ENCODE measurements around the gene IFRD2. TPM values are rescaled to one million over a fixed set of nuclear protein-coding genes. Genes with fewer than 3 reads are reported as not detected.

The IFRD2 gene
- total and polyA plus RNA-seq, 9 of the 15 experiments (the other 6 are each of a cell fraction or from before 2014, with no cell fraction given), result 30.5 to 115 (median 52.8) TPM

DNA sequence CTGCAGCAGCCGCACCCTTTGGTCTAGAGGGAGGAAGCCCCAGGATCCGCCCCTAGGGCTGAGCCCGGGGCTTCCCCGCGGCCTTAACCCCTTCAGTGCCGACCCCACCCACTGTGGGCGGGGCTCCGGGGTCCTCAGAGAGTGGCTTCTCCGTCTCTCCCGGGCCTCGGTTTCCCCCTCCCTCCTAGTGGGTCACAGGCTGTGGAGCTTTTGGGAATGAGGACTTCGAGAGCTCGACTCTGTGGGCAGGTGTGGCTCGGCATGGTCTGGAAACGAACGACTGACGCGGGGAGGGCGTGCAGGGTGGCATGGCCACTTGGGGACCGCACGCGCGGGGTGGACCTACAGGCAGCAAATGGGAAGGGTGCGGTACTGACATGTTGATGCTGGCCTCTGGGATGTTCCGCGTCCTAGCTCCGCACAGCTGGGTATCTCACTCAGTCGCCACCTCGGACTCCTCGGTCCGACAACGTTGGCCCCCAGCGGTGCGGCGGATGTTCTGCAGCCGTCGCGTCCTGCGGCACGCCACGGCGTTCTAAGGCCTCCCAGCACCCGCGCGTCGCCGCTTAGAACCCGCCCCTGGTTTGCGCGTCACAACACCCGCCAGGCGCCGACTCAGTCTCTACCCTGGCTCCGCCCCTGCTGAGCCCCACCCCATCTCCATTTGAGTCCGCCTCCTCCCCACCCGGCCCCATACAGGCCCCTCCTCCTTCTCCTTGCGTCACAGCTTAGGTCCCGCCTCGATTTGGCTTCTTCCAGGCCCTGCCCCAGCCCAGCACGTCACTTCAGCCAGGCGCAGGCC is 6.8 kb upstream of the IFRD2 start, which contains the start of the genes HYAL3 and NAA80 (continued):
- TF ChIP-seq, protein P1, sequence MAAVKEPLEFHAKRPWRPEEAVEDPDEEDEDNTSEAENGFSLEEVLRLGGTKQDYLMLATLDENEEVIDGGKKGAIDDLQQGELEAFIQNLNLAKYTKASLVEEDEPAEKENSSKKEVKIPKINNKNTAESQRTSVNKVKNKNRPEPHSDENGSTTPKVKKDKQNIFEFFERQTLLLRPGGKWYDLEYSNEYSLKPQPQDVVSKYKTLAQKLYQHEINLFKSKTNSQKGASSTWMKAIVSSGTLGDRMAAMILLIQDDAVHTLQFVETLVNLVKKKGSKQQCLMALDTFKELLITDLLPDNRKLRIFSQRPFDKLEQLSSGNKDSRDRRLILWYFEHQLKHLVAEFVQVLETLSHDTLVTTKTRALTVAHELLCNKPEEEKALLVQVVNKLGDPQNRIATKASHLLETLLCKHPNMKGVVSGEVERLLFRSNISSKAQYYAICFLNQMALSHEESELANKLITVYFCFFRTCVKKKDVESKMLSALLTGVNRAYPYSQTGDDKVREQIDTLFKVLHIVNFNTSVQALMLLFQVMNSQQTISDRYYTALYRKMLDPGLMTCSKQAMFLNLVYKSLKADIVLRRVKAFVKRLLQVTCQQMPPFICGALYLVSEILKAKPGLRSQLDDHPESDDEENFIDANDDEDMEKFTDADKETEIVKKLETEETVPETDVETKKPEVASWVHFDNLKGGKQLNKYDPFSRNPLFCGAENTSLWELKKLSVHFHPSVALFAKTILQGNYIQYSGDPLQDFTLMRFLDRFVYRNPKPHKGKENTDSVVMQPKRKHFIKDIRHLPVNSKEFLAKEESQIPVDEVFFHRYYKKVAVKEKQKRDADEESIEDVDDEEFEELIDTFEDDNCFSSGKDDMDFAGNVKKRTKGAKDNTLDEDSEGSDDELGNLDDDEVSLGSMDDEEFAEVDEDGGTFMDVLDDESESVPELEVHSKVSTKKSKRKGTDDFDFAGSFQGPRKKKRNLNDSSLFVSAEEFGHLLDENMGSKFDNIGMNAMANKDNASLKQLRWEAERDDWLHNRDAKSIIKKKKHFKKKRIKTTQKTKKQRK (IDR thresholded peaks at IDR 0.05; ENCODE audit: borderline replicate concordance, low read depth, low read length), result no peak
- TF ChIP-seq ZKSCAN1 (IDR thresholded peaks at IDR 0.05; ENCODE audit: low read depth, low read length) (no peak), ZNF282 (CRISPR knock-in tag; IDR thresholded peaks at IDR 0.05) (no peak), FOSL1 (tag; conservative IDR thresholded peaks at IDR 0.05) (no peak; the same call in 1 of the 2 replicates), ZZZ3 (IDR thresholded peaks at IDR 0.05) (no peak), TRIM24 (IDR thresholded peaks at IDR 0.05) (no peak), NR4A1 (CRISPR knock-in tag; IDR thresholded peaks at IDR 0.05) (no peak), NR4A1 (tag; IDR thresholded peaks at IDR 0.05) (0 out of 2 replicates have a peak, but pooled peaks have one; percentile 29), SNIP1 (IDR thresholded peaks at IDR 0.05; ENCODE audit: low read depth) (no peak), SRSF7 (optimal IDR thresholded peaks at IDR 0.05; ENCODE audit: low read depth, low read length) (no peak), RUNX1 (IDR thresholded peaks at IDR 0.05; ENCODE audit: low read depth) (no peak), GATAD2A (IDR thresholded peaks at IDR 0.05) (no peak)
- TF ChIP-seq, protein P2, sequence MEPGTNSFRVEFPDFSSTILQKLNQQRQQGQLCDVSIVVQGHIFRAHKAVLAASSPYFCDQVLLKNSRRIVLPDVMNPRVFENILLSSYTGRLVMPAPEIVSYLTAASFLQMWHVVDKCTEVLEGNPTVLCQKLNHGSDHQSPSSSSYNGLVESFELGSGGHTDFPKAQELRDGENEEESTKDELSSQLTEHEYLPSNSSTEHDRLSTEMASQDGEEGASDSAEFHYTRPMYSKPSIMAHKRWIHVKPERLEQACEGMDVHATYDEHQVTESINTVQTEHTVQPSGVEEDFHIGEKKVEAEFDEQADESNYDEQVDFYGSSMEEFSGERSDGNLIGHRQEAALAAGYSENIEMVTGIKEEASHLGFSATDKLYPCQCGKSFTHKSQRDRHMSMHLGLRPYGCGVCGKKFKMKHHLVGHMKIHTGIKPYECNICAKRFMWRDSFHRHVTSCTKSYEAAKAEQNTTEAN (CRISPR knock-in tag; IDR thresholded peaks at IDR 0.05), result 0 out of 2 replicates have a peak, but pooled peaks have one; percentile 57
- TF ChIP-seq, protein P3, sequence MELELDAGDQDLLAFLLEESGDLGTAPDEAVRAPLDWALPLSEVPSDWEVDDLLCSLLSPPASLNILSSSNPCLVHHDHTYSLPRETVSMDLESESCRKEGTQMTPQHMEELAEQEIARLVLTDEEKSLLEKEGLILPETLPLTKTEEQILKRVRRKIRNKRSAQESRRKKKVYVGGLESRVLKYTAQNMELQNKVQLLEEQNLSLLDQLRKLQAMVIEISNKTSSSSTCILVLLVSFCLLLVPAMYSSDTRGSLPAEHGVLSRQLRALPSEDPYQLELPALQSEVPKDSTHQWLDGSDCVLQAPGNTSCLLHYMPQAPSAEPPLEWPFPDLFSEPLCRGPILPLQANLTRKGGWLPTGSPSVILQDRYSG (tag; conservative IDR thresholded peaks at IDR 0.05; ENCODE audit: low read depth), result no peak
- TF ChIP-seq, protein P4, sequence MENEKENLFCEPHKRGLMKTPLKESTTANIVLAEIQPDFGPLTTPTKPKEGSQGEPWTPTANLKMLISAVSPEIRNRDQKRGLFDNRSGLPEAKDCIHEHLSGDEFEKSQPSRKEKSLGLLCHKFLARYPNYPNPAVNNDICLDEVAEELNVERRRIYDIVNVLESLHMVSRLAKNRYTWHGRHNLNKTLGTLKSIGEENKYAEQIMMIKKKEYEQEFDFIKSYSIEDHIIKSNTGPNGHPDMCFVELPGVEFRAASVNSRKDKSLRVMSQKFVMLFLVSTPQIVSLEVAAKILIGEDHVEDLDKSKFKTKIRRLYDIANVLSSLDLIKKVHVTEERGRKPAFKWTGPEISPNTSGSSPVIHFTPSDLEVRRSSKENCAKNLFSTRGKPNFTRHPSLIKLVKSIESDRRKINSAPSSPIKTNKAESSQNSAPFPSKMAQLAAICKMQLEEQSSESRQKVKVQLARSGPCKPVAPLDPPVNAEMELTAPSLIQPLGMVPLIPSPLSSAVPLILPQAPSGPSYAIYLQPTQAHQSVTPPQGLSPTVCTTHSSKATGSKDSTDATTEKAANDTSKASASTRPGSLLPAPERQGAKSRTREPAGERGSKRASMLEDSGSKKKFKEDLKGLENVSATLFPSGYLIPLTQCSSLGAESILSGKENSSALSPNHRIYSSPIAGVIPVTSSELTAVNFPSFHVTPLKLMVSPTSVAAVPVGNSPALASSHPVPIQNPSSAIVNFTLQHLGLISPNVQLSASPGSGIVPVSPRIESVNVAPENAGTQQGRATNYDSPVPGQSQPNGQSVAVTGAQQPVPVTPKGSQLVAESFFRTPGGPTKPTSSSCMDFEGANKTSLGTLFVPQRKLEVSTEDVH (IDR thresholded peaks at IDR 0.05; ENCODE audit: low read depth, partially characterized antibody), result no peak
- TF ChIP-seq, protein P5, sequence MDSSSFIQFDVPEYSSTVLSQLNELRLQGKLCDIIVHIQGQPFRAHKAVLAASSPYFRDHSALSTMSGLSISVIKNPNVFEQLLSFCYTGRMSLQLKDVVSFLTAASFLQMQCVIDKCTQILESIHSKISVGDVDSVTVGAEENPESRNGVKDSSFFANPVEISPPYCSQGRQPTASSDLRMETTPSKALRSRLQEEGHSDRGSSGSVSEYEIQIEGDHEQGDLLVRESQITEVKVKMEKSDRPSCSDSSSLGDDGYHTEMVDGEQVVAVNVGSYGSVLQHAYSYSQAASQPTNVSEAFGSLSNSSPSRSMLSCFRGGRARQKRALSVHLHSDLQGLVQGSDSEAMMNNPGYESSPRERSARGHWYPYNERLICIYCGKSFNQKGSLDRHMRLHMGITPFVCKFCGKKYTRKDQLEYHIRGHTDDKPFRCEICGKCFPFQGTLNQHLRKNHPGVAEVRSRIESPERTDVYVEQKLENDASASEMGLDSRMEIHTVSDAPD (CRISPR knock-in tag; IDR thresholded peaks at IDR 0.05), result no peak
- TF ChIP-seq, protein P6, sequence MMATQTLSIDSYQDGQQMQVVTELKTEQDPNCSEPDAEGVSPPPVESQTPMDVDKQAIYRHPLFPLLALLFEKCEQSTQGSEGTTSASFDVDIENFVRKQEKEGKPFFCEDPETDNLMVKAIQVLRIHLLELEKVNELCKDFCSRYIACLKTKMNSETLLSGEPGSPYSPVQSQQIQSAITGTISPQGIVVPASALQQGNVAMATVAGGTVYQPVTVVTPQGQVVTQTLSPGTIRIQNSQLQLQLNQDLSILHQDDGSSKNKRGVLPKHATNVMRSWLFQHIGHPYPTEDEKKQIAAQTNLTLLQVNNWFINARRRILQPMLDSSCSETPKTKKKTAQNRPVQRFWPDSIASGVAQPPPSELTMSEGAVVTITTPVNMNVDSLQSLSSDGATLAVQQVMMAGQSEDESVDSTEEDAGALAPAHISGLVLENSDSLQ (IDR thresholded peaks at IDR 0.05), result no peak
